ENCODE measurements around the gene STK40.
A peak's percentile ranks its signal among the peaks of the same experiment; 100 is the strongest.

STK40 gene

GRCh38 chr1:36306210-36306901, 79.4 kb downstream of the STK40 start, which contains the start of gene SH3D21:
Gene SH3D21 (plus strand): TSS chr1:36306368. CDS start chr1:36306421, 53 bp downstream.
- peak; percentile 81 for DNase-seq

DNA sequence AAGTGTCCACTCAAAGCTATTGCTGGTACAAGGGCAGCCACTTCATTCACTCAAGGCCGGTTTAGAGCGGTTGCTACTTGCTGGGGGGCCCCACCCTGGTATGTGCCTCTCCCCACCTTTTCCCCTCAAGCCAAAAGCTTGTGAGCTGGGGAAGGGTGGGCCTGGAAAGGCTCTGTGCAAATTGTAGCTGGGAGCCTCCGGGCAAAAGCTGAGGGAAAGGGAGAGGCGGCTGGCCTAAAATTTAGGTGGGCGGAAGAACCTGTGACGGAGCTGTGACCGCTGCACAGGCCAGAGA, 79.9 kb downstream of the STK40 start:
- no peak for DNase-seq

DNA sequence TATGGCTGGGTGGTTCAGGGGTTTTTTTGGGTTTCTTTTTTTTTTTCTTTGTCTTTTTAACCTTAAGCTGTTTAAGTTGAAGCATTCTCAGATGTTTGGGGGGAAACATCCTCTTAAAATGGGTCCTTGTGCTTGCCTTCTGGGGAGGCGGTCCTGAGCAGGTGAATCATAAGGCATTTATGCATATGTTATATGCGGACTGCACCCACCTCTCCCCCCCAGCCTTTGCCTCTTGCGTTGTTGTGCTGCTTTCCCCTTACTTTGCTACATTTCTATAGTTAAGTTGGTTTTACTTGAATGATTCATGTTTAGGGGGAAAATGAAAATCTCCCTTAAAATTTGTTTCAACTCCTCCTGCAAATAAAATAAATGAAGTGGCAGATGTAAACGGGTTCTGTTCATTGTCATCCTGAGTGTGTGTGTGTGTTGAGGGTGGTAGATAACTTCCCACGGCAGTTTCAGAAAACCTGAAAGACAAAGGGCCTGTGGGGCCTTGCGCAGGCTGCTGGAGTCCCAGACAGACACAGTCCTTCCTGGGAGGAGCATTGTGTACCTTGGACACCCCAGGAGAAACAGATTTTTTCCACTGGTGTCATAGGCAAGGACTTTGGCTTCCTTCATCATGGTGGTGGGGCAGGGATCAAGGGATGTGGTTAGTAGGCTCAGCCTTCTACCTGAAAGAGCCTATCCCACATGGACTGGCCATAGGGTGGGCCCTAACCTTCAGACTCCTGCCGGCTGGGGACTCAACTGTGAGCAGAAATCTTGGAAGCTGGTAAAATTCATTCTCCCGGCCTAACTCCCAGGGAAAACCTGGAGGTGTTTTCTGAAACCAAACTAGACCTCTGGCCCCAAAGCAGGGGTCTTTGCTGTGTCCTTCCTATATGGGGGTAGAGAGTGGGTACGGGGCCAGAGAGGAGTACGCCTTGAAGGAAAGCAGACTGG, 80.5 kb downstream of the STK40 start:
- peak; percentile 68 for DNase-seq

DNA sequence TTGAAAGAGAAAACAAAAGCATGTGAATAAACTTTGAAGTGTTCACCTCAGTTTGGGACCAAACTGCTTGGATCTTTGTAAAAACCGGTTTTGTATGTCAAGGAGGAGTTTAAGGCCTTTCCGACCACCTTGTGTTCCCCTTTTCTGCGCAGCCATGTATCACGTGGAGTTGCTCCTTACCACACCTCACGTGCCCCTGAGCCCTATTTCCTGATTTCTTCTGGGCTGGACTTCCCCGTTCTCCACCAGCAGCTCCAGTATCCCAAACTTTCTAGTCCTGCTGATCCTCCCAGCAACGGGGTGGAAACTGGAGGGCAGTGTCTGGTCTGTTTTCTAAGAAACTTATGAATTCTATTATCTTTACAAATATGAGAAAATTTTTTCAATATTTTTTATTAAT, 81.2 kb downstream of the STK40 start:
- DNase-seq, result peak; percentile 42

GRCh38 chr1:36303650-36304360, 81.9 kb downstream of the STK40 start:
- peak; percentile 61 for DNase-seq

- DNase-seq, result no peak
Observed at GRCh38 chr1:36303244-36303643, 82.5 kb downstream of the STK40 start.

- no peak for DNase-seq
Observed at GRCh38 chr1:36301220-36301619, 84.5 kb downstream of the STK40 start.

DNA sequence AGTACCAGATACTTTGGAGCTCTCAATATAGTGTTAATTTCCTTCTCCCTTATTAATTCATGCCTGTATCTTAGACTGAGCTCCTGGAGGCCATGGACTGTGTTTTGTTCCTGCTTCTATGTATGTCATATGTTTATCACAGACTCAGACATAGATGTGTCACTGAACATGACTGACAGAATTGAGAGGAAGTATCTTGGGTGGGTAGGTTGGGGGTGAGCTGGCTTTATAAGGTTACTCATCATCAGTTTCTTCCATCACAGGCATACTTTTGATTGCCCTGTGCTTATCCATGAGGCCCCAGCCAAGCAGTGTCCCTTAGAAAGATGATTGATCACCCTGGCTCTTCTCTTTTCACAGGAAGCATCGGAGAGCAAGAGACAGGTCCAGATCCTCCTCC, 85.2 kb downstream of the STK40 start:
- peak; percentile 62 for DNase-seq

DNA sequence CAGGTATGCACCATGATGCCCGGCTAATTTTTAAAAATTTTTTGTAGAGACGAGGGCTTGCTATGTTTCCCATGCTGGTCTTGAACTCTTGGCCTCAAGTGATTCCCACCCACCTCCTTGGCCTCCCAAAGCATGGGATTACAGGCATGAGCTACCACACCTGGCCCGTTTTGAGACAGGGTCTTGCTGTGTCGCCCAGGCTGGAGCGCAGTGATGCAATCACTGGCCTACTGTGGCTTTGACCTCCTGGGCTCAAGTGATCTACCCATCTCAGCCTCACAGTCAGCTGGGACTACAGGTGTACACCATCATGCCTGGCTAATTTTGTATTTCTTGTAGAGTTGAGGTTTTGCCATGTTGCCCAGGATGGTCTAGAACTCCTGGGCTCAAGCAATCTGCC, 87.1 kb downstream of the STK40 start:
- peak; percentile 50 for DNase-seq

- no peak for DNase-seq
Observed at GRCh38 chr1:36297062-36297461, 88.7 kb downstream of the STK40 start.

GRCh38 chr1:36295390-36295789, 90.3 kb downstream of the STK40 start:
- DNase-seq, result no peak

Data from activated effector memory CD4-positive, alpha-beta T cell treated with anti-CD3 and anti-CD28 coated beads, Interleukin-2, amount 50 U/mL, for 16 hours (primary cell).